HG03097 (cell line): Measurements from ENCODE around the gene TNFAIP2.

Source experiments
- ATAC-seq: cut with Tn5 transposase; IDR thresholded peaks from one replicate; pipeline ENCODE4 v1.9.1; 2021; ENCODE audit not compliant: unreplicated experiment, low FRiP score

Gene TNFAIP2

DNA sequence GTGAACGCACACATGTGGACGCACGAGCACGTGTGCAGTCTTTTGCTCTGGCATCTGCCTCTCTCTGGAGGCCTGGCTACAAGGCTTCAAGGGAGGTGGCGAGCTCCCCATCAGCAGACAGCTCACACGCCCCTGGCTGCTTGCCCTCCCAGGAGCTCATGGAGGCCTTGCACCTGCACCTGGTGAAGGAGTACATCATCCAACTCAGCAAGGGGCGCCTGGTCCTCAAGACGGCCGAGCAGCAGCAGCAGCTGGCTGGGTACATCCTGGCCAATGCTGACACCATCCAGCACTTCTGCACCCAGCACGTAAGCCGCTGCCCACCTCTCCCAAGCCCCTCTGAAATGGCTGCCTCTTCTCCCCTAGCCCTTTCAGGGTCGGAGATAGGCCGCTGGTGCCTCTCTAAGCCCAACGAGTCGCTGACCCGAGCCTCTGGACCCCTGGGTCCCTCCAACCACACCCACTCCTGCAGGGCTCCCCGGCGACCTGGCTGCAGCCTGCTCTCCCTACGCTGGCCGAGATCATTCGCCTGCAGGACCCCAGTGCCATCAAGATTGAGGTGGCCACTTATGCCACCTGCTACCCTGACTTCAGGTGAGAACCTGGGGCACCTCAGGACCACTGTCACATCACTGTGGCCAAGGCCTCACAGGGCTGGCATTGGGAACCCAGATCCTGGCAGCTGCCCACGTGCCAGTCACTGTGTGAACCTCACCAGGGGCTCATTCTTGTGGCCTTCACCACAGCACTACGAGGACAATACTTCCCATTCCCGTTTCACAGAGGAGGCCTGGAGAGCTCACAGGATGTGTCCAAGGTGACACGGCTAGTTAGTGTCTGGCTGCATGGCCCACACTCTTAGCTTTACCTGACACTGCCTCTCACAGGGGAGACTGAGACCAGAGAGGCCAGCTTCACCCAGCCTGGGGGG lies 10.2 kb downstream of the TNFAIP2 start:
- no peak for ATAC-seq

DNA sequence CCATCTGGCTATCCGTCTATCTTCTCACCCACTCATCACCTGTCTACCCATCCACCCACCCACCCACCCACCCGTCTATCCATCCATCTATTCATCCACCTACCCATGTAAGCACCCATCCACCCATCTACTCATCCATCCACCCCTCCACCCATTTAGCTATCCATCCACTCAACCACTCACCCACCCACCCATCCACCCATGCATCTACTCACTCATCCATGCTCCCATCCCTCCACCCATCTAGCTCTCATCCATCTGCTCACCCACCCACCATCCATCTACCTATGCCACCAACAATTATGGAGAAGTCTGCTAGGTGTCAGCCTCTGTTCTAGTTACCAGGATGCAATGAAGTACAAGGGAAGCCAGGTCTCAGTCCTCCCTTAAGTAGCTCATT lies 11.1 kb downstream of the TNFAIP2 start:
- ATAC-seq, result no peak

- no peak for ATAC-seq
These were observed 11.7 kb downstream of the TNFAIP2 start for GRCh38 chr14:103134919-103135318.

GRCh38 chr14:103135333-103136260 lies 12.3 kb downstream of the TNFAIP2 start:
- no peak for ATAC-seq

GRCh38 chr14:103136388-103137271 lies 13.4 kb downstream of the TNFAIP2 start:
- ATAC-seq, result no peak

DNA sequence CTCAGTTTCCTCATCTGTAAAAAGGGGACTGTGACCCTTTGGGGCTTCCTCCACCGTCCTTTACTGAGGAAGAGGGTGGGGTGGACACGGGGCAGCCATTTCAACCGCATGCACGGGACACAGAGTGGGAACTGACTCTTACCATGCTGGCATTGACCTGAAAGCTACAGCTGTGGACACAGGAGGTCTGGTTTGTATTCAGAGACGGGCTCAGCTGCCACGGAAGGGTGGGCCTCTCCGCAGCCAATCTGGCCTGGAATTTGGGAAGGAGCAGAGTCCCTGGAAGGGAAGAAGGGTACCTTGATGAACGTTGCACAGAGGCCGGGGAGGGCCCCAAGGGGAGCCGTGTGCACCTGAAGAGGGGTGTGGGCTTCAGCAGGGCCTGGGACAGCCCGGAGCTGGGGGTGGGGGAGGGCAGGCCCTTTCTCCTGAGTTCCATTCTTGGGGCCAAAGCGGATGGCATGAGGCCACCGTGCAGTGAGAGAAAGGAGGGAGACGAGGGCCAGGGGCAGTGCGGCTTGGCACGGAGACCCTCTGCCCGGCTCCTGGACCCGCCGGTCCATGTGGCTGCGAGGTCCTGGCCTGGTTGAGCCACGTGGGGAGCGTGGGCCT lies 14.5 kb downstream of the TNFAIP2 start:
- no peak for ATAC-seq

GRCh38 chr14:103138301-103139131 lies 15.3 kb downstream of the TNFAIP2 start:
- no peak for ATAC-seq

DNA sequence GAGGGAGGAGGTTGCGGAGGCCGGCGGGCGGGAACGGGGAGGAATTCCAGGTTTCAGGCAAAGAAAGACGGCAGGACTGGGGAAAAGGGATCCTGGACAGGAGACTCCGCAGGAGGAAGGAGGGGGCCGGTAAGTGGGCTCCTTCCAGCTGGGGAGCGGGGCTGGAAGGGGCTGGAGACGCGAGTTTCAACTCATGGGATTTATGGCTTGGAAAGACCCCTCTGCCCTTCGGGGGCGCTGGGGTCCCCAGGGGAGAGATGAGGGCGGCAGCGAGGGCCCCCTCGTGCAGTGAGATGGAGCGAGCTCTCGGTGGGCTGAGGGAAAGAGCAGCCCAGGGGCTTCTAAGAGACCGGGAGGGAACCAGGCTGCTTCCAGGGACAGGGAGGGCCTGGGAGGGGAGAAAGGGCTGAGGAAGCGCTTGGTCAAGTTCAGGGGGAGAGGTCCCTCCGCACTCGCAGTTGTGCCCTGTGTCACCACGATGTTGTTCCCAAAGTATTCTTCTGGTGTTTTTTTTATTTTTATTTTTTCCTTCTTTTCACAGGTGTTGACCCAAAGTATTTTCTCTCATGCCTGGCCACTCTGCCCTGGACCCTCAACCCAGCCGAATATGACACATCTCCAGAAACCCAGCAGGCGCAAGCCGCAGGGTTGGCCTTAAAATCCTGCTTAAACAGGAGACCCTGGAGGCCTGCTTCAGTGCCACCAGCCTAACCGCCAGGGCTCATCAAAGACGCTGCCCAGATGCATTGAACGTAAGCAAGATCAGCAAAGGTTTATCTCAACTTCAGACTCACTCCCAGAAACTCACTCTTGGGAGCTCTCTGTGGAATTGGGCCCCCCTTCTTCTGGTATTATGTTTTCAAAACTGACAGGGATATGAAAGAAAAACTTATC lies 16.1 kb downstream of the TNFAIP2 start:
- ATAC-seq, result no peak

DNA sequence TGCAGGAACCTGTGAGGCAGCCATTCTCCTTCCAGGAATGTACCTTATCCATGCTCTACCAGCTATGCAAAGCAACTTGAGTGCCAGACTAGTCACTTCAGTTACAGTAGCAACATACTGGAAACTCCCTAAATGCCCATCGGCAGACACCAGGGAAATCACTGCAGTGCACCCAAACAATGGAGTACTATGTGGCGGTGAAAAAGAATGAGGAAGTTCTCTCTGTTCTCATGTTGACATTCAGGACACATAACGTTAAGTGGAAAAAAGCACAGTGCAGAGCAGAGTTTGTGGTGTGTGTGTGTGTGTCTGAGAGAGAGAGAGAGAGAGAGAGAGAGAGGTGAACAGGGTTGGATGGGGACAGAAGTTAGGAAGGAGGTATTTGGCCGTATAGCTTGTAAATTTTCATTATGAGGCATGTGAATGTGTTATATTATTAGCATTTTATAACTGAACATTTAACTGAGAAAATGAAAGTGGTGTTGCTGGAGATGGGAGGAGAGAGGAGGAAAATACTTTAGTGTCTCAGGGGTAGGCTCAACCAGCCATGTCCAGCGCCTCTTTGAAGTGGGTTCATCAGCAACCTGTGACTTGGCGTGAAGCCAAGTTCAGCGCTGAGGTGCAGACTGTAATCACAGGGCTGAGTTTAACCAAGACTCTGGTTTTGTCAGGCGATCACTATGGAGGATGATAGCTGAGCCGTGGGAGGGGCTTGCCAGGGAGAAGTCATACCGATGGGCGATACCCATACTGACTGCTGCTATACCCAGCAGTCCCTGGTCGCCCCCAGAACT lies 17.3 kb downstream of the TNFAIP2 start:
- peak; percentile 45 for ATAC-seq

GRCh38 chr14:103141117-103141796 lies 18.0 kb downstream of the TNFAIP2 start:
- ATAC-seq, result no peak

- no peak for ATAC-seq
These were observed 18.8 kb downstream of the TNFAIP2 start for GRCh38 chr14:103142026-103142425.

- ATAC-seq, result no peak
These were observed 19.6 kb downstream of the TNFAIP2 start for GRCh38 chr14:103142721-103143302.

- no peak for ATAC-seq
These were observed 20.2 kb downstream of the TNFAIP2 start for GRCh38 chr14:103143506-103143905.

DNA sequence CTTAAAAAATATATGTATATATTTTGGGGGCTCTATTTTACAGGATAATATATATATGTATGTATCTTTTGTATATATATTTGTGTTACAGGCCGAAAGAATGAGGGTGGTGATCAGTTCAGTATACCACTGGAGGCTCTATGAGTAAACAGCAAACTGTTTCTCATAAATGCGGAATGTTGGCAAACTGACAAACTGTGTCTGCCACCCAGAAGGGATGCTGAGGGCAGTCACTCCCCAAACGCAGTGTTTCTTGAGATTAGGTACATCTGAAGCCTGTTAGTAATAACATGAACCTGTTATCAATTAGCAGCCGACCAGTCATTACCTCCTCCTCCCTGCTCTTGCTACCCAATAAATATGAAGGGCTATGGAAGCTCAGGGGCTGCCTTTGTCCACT lies 20.8 kb downstream of the TNFAIP2 start:
- no peak for ATAC-seq

DNA sequence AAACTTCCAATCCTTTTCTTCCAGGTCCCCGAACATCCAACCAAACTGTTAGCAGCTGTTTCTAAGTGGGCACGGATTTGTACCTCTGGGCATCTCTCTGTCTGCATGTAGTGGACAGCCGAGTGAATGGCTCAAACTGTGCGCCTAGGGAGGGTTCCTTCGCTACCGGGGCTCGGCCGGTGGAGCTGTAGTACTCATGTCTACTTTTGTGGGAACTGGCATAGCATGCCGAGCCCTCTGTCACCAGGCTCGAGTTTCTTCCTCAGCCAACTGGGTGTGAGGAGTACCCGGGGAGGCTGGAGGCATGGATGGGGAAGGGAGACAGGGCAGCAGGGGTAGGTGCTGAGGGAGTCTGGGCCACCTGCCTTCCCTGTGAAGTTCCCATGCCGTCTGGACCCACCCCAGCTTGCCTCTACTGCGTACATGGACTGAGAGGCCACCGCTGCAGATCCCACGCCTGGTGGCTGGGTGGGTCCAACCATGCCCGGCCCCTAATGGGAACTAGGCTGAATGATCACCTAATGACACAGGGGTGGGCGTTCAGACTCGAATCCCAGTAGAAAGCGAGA lies 23.0 kb downstream of the TNFAIP2 start:
- no peak for ATAC-seq
